ENCODE results near the gene MYH11. TPM values are rescaled to one million over a fixed set of nuclear protein-coding genes. Genes with fewer than 3 reads are reported as not detected.
"Not testable (repeated sequence)": the region's sequence is repeated elsewhere in the genome, so short reads cannot be mapped to it uniquely, and the experiment has no call there.

MYH11 gene
- total RNA-seq, 1 experiment from 2014 or later, result 0.03 TPM

GRCh38 chr16:15723808-15724207 is 133.0 kb downstream of the MYH11 start:
- no peak for DNase-seq (ENCODE audit: low read depth)

GRCh38 chr16:15721018-15721417 is 135.8 kb downstream of the MYH11 start:
- no peak for DNase-seq (ENCODE audit: low read depth)

- DNase-seq (ENCODE audit: low read depth), result no peak
Observed at GRCh38 chr16:15716694-15717447, 140.0 kb downstream of the MYH11 start.

- DNase-seq (ENCODE audit: low read depth), result no peak
Observed at GRCh38 chr16:15715221-15715620, 141.6 kb downstream of the MYH11 start.

- DNase-seq (ENCODE audit: low read depth), result no peak
Observed at GRCh38 chr16:15714393-15715172, 142.2 kb downstream of the MYH11 start.

- DNase-seq (ENCODE audit: low read depth), result no peak
Observed at GRCh38 chr16:15708997-15709396, 147.8 kb downstream of the MYH11 start.

GRCh38 chr16:15708096-15708495 is 148.7 kb downstream of the MYH11 start:
- peak; percentile 44 for DNase-seq (ENCODE audit: low read depth)

GRCh38 chr16:15707332-15707731 is 149.5 kb downstream of the MYH11 start:
- no peak for DNase-seq (ENCODE audit: low read depth)

GRCh38 chr16:15705064-15705565 is 151.7 kb downstream of the MYH11 start:
- no peak for DNase-seq (ENCODE audit: low read depth)

- peak; percentile 64 for DNase-seq (ENCODE audit: low read depth)
Observed at GRCh38 chr16:15704545-15704987, 152.3 kb downstream of the MYH11 start.

GRCh38 chr16:15703029-15703736 is 153.6 kb downstream of the MYH11 start:
- DNase-seq (ENCODE audit: low read depth), result no peak

- peak; percentile 44 for DNase-seq (ENCODE audit: low read depth)
Observed at GRCh38 chr16:15701975-15702970, 154.6 kb downstream of the MYH11 start.

GRCh38 chr16:15701367-15701766 is 155.5 kb downstream of the MYH11 start:
- DNase-seq (ENCODE audit: low read depth), result no peak

- no peak for DNase-seq (ENCODE audit: low read depth)
Observed at GRCh38 chr16:15699819-15700218, 157.0 kb downstream of the MYH11 start.

GRCh38 chr16:15694499-15694898 is 162.3 kb downstream of the MYH11 start:
- DNase-seq (ENCODE audit: low read depth), result no peak

GRCh38 chr16:15692508-15692907 is 164.3 kb downstream of the MYH11 start:
- not testable (repeated sequence) for DNase-seq (ENCODE audit: low read depth)

- DNase-seq (ENCODE audit: low read depth), result no peak
Observed at GRCh38 chr16:15691046-15691445, 165.8 kb downstream of the MYH11 start.

GRCh38 chr16:15690296-15690695 is 166.5 kb downstream of the MYH11 start:
- no peak for DNase-seq (ENCODE audit: low read depth)

GRCh38 chr16:15689290-15689689 is 167.5 kb downstream of the MYH11 start:
- no peak for DNase-seq (ENCODE audit: low read depth)

- no peak for DNase-seq (ENCODE audit: low read depth)
Observed at GRCh38 chr16:15686287-15686686, 170.5 kb downstream of the MYH11 start.
